Spleen (tissue), 11 donors: ENCODE measurements around the gene TMEM233. TPM values are rescaled to one million over a fixed set of nuclear protein-coding genes. Genes with fewer than 3 reads are reported as not detected.
A peak's percentile ranks its signal among the peaks of the same experiment; 100 is the strongest.

Experiments used
- DNase-seq: peaks from one replicate; pipeline ENCODE4 v3.0.0-alpha.2; 2020
- H3K27ac ChIP-seq, 8 donors: fragments of 200-600 bp; sonication (generic) in 7 of 8; 1 replicate in 4 of 8; 2 replicates in 4 of 8; pipeline versions ENCODE4 v1.5.0 to v1.8.0; 2016 to 2021; ENCODE audit warnings: inconsistent platforms in 4 of 8, mild to moderate bottlenecking in 4 of 8, moderate library complexity in 1 of 8
- H3K27me3 ChIP-seq, 7 donors: fragments of 200-600 bp; sonication (generic) in 6 of 7; replicated peaks in 1 of 7; 1 replicate in 4 of 7; 2 replicates in 3 of 7; pipeline versions ENCODE4 v1.5.0 to v1.8.0; 2016 to 2021; ENCODE audit warnings: inconsistent platforms in 3 of 7, mild to moderate bottlenecking in 1 of 7
- H3K36me3 ChIP-seq, 6 donors: fragments of 200-600 bp; sonication (generic) in 5 of 6; 1 replicate in 4 of 6; 2 replicates in 2 of 6; pipeline versions ENCODE4 v1.5.0 to v1.8.0; 2016 to 2021; ENCODE audit warnings: inconsistent platforms in 2 of 6
- H3K4me1 ChIP-seq, 6 donors: fragments of 200-600 bp; sonication (generic) in 5 of 6; 1 replicate in 3 of 6; 2 replicates in 3 of 6; pipeline versions ENCODE4 v1.5.0 to v1.8.0; 2016 to 2021; ENCODE audit warnings: inconsistent platforms in 3 of 6
- H3K4me3 ChIP-seq, 8 donors: fragments of 200-600 bp; sonication (generic) in 7 of 8; 1 replicate in 4 of 8; 2 replicates in 4 of 8; pipeline versions ENCODE4 v1.5.0 to v1.8.0; 2016 to 2021; ENCODE audit warnings: inconsistent platforms in 4 of 8, mild to moderate bottlenecking in 4 of 8, moderate library complexity in 2 of 8
- H3K9me3 ChIP-seq, 8 donors: fragments of 200-600 bp; sonication (generic) in 7 of 8; 1 replicate in 4 of 8; 2 replicates in 4 of 8; pipeline versions ENCODE4 v1.5.0 to v1.8.0; 2016 to 2021; ENCODE audit warnings: inconsistent platforms in 4 of 8
- POLR2A ChIP-seq, 3 donors: fragments of 450-650 bp; IDR thresholded peaks; one replicate each; pipeline ENCODE4 v1.5.1; 2017; ENCODE audit warnings: antibody characterized with exemption in 3 of 3, mild to moderate bottlenecking in 1 of 3
- POLR2AphosphoS5 ChIP-seq, 3 donors: sonication (generic); formaldehyde crosslinking; IDR thresholded peaks; one replicate each; pipeline ENCODE4 v1.5.1; 2017; ENCODE audit warnings: antibody characterized with exemption in 3 of 3
- WGBS, 5 donors: extraction: QIAGEN DNeasy Blood & Tissue Kit in 3 of 5; methylation state at CpG; one replicate each; pipeline versions ENCODE4 v1.1.5 to v1.1.7; 2013 to 2018; 5-methylcytosine and 5-hydroxymethylcytosine counted together
- intact Hi-C: fragments of 100-400 bp; cut with DNase I; formaldehyde crosslinking; loops from one replicate; pipeline ENCODE4 v1.15.0; 2023; ENCODE audit warnings: low total_unique reads
- polyA plus RNA-seq, 3 donors: library from polyadenylated mRNA; stranded (reverse); fragments of 200-250 nt; gene quantifications; one replicate each; pipeline ENCODE4 v1.2.1, GENCODE V29; 2013
- total RNA-seq, 7 donors: library from RNA; depleted of rRNA in 3 of 7; stranded (reverse); fragments of >200 nt in 3 of 7; fragmentation: NEBNext Ultra II Directional in 4 of 7; extraction: Animal tissue kit (Norgen Biotek cat#: 25700) in 4 of 7; gene quantifications; one replicate each; pipeline versions ENCODE4 v1.1.0 to v1.2.1, GENCODE V29; 2016 to 2021
- TF ChIP-seq, protein P1 (sequence below), 11 experiments: fragments of 200-600 bp in 7 of 11; fragments of 450-650 bp in 4 of 11; sonication (generic) in 4 of 11; IDR thresholded peaks in 8 of 11; conservative IDR thresholded peaks in 3 of 11; 1 replicate in 7 of 11; 2 replicates in 4 of 11; pipeline versions ENCODE4 v1.4.0 to v1.8.0; 2016 to 2021; ENCODE audit warnings: antibody characterized with exemption in 11 of 11, inconsistent platforms in 4 of 11, mild to moderate bottlenecking in 1 of 11
- donor health status: healthy with polysubstance abuse.
- donor health status: DM: no; HTN: no; CAD: no; lungs with moderate emphysema.
- donor health status: DM: no; HTN: no; CAD: no.
- donor health status: Bipolar disorder and iron deficiency.
- donor health status: healthy.
- donor health status: DM: no; HTN: no; CAD: no.
- donor health status: DM: yes; HTN: yes; CAD: no.

TMEM233 gene
- total and polyA plus RNA-seq, 10 donors: 0.15 to 0.74 (median 0.34) TPM; not detected in 1

DNA sequence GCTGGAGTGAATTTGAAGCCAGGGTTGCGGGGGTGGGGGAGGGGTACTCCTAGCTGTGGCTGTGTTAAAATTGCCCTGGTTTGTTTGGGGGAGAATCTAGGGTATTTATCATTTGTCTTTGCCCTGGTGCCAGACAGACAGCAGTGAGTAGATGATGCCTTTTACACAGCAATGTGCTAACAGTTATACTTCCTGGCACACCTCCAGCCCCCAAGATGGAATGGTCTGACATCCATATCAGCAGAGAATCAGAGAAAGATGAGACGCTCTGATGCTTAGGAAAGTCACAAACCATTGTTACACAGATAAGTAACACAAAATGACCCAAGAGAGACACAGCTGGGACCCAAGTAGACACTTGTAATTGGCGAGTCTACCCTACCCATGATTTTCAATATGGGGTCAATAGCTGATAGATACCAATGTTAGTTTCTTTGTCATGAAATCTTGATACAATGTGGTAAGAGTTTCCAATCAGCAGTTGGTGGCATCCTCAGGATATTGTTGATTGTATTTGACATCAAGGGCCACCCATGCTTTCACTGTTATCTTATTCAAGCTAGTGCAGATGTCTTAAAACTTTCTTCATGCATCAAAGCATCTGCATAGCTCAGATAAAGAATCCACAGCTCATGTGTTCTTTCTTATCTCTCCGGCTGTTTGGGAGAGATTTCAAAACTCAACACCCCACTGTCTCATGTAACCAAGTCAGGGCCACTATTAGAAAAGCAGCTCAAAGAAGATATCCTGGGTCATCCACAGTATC lies 71.8 kb downstream of the TMEM233 start:
- no peak for DNase-seq
- Histone ChIP-seq H3K9me3 (no peaks in the 10 kb centered on the region), H3K27ac (peak overlapping the region in 7 of 8 donors; percentile 59 to 98 (median 97)), H3K36me3 (peaks cover 0 to 10% (median 0%) of the 10 kb centered on the region in 6 donors), H3K27me3 (no peaks in the 10 kb centered on the region), H3K4me1 (peaks cover 20 to 46% (median 43%) of the 10 kb centered on the region in 6 donors), H3K4me3 (peak overlapping the region in 1 of 8 donors; percentile 84)
- 88 to 93% (median 91%) methylated on average over 4 of the region's 4 CpGs for WGBS, 5 donors
- TF ChIP-seq POLR2A (IDR thresholded peaks at IDR 0.05) (no peak), POLR2AphosphoS5 (IDR thresholded peaks at IDR 0.05) (no peak)
- TF ChIP-seq, protein P1, sequence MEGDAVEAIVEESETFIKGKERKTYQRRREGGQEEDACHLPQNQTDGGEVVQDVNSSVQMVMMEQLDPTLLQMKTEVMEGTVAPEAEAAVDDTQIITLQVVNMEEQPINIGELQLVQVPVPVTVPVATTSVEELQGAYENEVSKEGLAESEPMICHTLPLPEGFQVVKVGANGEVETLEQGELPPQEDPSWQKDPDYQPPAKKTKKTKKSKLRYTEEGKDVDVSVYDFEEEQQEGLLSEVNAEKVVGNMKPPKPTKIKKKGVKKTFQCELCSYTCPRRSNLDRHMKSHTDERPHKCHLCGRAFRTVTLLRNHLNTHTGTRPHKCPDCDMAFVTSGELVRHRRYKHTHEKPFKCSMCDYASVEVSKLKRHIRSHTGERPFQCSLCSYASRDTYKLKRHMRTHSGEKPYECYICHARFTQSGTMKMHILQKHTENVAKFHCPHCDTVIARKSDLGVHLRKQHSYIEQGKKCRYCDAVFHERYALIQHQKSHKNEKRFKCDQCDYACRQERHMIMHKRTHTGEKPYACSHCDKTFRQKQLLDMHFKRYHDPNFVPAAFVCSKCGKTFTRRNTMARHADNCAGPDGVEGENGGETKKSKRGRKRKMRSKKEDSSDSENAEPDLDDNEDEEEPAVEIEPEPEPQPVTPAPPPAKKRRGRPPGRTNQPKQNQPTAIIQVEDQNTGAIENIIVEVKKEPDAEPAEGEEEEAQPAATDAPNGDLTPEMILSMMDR (IDR thresholded peaks at IDR 0.05 in 8 of 11, conservative IDR thresholded peaks at IDR 0.05 in 3 of 11): no peak
- intact Hi-C loops: no loop called here

DNA sequence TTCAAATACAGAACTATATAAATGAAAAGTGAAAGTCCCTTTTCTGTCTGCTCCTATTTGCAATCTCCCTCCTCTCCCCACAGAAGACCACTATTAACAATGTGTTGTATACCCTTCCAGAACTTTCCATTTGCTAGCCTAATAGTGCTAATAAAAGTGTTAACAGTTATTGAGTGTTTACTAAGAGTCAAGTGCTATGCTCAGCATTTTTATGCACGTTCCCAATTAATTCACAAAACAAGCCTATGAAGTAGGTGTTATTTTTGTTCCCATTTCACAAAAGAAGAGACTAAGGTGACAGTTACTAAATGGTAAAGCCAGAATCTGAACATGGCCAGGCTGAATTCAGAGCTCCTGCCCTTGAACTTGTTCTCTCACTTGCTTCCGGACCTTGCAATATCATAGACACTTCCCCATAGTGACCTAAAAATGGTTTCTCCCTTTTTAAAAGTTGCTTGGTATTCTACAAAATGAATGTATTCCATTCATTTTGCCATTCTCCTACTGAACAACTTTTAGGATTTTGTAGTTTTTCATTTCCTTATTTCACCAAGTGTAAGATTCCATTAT lies 72.7 kb downstream of the TMEM233 start:
- H3K27ac ChIP-seq: peak overlapping the region in 7 of 8 donors; percentile 59 to 98 (median 97)
- H3K4me3 ChIP-seq: peak overlapping the region in 3 of 8 donors; percentile 83 to 87 (median 84)
- H3K27me3 ChIP-seq: no peaks in the 10 kb centered on the region
- no peak for DNase-seq
- no peaks in the 10 kb centered on the region for H3K9me3 ChIP-seq
- H3K4me1 ChIP-seq: peaks cover 24 to 56% (median 52%) of the 10 kb centered on the region in 6 donors
- intact Hi-C loops: no loop called here
- TF ChIP-seq POLR2AphosphoS5 (IDR thresholded peaks at IDR 0.05): no peak
- peaks cover 0 to 19% (median 5%) of the 10 kb centered on the region in 6 donors for H3K36me3 ChIP-seq
- WGBS, 5 donors: 27 to 38% (median 33%) methylated on average over 2 of the region's 2 CpGs

DNA sequence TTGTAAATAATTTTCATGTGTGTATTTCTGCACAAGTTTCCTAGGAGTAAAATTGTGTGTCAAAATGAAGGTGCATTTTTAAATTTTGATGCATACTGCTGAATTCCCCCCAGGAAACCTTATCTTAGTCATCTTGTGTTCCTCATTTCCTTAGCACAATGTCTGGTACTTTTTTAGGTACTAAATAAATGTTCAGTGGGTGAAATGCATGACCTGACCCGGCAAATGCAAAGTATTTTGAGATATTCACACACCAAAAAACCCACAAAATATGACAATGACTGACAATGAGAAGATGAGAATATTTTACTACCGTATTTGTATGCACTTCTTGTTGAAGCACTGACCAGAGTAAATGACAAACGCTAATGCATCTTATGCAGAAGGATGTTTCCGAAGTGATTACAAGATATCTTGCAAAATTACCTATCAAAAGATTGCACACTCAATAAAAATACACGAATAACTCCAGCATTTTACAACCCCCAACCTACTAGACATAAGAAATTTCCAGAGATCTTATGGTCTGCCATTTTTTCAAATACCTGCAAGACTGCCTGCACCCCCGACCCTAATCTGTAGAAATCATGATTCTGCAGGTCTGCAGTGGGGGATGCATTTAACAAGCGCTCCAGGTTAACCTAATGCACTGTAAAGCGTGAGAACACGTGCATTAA lies 73.5 kb downstream of the TMEM233 start:
- whole genome bisulfite sequencing, 5 donors: 3 to 5% (median 3%) methylated on average over 9 of the region's 9 CpGs

More for the DNA sequence above, 73.5 kb downstream of the TMEM233 start:
- Histone ChIP-seq H3K4me3 (peak overlapping the region; percentile 42 to 94 (median 86)), H3K4me1 (peaks cover 30 to 62% (median 58%) of the 10 kb centered on the region in 6 donors), H3K27ac (peak overlapping the region; percentile 92 to 99 (median 97)), H3K9me3 (no peaks in the 10 kb centered on the region), H3K27me3 (no peaks in the 10 kb centered on the region), H3K36me3 (peaks cover 0 to 26% (median 12%) of the 10 kb centered on the region in 6 donors)
- intact Hi-C loops: no loop called here
- TF ChIP-seq, protein P1 (IDR thresholded peaks at IDR 0.05 in 8 of 11, conservative IDR thresholded peaks at IDR 0.05 in 3 of 11): no peak
- no peak for TF ChIP-seq POLR2A (IDR thresholded peaks at IDR 0.05)
- TF ChIP-seq POLR2AphosphoS5 (IDR thresholded peaks at IDR 0.05): no peak
- DNase-seq: no peak
